C4-2B (cell line): ENCODE results near the gene TEX26.

Experiments
- CTCF ChIP-seq: fragments of 450-650 bp; conservative IDR thresholded peaks from 2 replicates; pipeline ENCODE4 v1.5.1; 2017; ENCODE audit warnings: mild to moderate bottlenecking
- ZFX ChIP-seq: fragments of 450-650 bp; IDR thresholded peaks from 2 replicates; pipeline ENCODE4 v1.6.1; 2017

DNA sequence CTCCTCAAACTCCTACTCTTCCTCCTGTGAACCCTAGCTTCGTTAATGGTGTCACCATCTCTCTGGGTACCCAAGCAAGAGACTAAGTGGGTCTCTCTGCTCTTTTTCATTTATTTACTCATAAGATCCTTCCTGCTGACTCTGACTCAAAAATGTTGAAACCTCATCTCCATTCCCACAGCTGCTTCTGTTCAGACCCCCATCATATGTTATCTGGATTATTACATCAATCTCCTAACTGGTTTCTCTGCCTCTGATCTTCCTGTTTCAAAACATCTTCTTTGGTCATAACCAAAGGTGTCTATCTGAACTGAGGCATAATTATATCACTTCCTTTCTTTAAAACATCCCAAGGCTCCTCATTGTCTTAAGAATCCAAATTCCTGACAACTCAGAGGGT is 28.4 kb upstream of the TEX26 start:
- TF ChIP-seq CTCF (no peak), ZFX (no peak)
